HUES64 (cell line): ENCODE results near the gene PXDN.
"Not testable (repeated sequence)": the region's sequence is repeated elsewhere in the genome, so short reads cannot be mapped to it uniquely, and the experiment has no call there.

Source experiments
- H3K27ac ChIP-seq: 2 replicates; pipeline ENCODE4 v1.7.0; 2013; ENCODE audit warnings: low read depth, low read length, inconsistent platforms
- H3K27me3 ChIP-seq: 2 replicates; pipeline ENCODE4 v1.6.1; 2013; ENCODE audit warnings: mild to moderate bottlenecking, low read length; ENCODE audit not compliant: insufficient read depth
- H3K36me3 ChIP-seq: 2 replicates; pipeline ENCODE4 v1.6.1; 2013; ENCODE audit warnings: mild to moderate bottlenecking, low read length; ENCODE audit not compliant: insufficient read depth
- H3K4me1 ChIP-seq: 2 replicates; pipeline ENCODE4 v1.6.1; 2013; ENCODE audit warnings: mild to moderate bottlenecking, low read length, moderate library complexity; ENCODE audit not compliant: insufficient read depth
- H3K4me3 ChIP-seq: 2 replicates; pipeline ENCODE4 v1.5.1; 2013; ENCODE audit warnings: mild to moderate bottlenecking, low read length, moderate library complexity
- H3K9ac ChIP-seq: 2 replicates; pipeline ENCODE4 v1.6.1; 2013; ENCODE audit warnings: mild to moderate bottlenecking, low read depth, low read length
- H3K9me3 ChIP-seq: 2 replicates; pipeline ENCODE4 v1.6.1; 2013; ENCODE audit warnings: low read depth, low read length; ENCODE audit not compliant: insufficient read depth
- WGBS: fragments of 150-250, 120-280 bp; methylation state at CpG from one replicate; pipeline ENCODE4 v1.1.7; 2013; ENCODE audit warnings: missing lambda C conversion rate; 5-methylcytosine and 5-hydroxymethylcytosine counted together

Gene PXDN

DNA sequence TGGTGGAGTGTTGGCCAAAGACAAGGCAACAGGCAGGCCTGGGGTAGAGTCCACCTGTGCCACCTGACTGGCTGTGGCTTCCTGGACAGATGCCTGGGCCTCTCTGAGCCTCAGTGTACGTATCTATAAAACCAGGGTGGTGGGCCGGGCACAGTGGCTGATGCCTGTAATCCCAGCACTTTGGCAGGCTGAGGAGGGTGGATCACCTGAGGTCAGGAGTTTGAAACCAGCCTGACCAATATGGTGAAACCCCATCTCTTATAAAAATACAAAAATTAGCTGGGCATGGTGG, 28.4 kb downstream of the PXDN start:
- H3K27me3 ChIP-seq, H3K27ac ChIP-seq, H3K36me3 ChIP-seq, H3K9me3 ChIP-seq, H3K4me3 ChIP-seq, H3K9ac ChIP-seq: not testable (repeated sequence)
- WGBS = 99% methylated on average over 2 of the region's 2 CpGs
- H3K4me1 ChIP-seq = peaks cover 19% of the 10 kb centered on the region

DNA sequence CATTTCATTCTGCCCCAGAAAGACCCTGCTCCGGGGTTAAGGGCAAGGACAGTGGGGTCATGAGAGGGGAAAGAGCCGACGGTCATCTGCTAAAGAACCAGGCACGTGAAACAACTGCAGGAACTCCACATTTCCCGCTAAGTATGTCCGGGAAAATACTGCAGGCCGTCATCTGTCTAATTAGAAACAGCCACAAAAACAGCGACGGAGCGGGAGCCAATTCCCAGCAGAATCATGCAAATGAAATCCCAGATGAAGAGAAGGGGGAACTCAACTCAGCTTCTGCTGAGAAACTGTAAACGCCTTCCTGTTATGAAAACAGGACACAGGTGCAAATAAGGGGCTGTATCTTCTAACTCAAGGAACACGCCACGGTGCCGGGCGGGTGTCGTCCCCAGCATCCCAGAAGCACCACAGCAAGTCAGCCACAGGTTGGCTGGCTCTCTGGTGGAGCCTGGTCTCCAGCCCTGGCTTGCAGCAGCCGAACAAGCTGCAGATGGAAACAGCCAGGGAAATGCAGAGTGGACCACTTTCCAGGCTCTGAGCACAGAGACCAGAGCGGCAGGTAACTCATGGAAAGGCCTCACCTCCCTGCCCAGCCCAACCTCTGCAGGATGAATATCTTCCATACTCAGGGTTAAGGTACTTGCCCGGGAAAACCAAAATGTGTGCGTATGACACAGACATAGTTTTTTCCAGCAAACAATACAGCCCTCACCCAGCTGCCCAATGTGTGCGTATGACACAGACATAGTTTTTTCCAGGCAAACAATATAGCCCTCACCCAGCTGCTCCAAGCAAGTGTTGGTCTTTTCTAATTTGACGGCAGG, 28.9 kb downstream of the PXDN start:
- peaks cover 18% of the 10 kb centered on the region for H3K4me1 ChIP-seq
- 93% methylated on average over 22 of the region's 22 CpGs for WGBS
- H3K4me3 ChIP-seq = no peak overlapping the region
- no peak overlapping the region for H3K9ac ChIP-seq
- H3K27me3 ChIP-seq = no peaks in the 10 kb centered on the region
- no peak overlapping the region for H3K27ac ChIP-seq
- H3K36me3 ChIP-seq = no peaks in the 10 kb centered on the region
- H3K9me3 ChIP-seq = no peaks in the 10 kb centered on the region

DNA sequence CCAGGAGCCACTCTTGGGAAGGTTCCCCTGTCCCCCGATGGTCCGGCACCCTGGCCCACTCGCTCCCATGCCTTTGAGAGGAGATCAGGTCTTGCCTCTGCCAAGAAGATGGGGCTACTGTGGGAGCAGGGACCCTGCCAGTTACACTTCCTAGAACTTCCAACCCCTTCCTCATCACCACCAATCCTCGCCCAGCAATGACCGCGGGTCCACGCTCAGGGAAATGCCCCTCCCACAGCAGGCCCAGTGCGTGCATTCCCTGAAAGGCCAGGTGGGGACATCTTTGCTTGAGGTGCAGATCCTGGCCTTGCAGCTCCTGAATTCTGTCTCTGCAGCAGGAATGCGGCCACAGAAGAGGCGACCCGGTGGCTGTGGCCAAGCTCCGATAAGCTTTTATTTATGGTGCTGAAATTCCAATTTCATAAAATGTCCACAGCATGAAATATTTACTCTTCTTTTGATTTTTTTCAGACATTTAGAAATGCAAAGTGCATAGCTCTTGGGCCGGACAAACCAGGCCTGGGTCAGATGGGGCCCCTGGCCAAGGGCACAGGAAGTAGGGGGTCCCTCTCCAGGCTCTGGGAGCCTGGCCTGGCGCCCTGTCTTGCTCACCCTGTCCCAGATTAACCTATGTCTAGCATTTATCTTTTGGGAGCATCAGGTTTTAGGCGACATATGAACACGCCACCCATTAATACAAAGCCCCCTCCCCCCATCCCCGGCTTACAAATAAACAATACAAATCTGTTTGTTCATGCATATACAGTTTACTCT, 29.8 kb downstream of the PXDN start:
- Histone ChIP-seq H3K4me3 (no peak overlapping the region), H3K27me3 (peaks cover 8% of the 10 kb centered on the region; the same call in 1 of the 2 replicates), H3K27ac (no peak overlapping the region), H3K9me3 (no peaks in the 10 kb centered on the region), H3K4me1 (peaks cover 18% of the 10 kb centered on the region), H3K9ac (no peak overlapping the region), H3K36me3 (no peaks in the 10 kb centered on the region)
- 92% methylated on average over 17 of the region's 17 CpGs for WGBS

DNA sequence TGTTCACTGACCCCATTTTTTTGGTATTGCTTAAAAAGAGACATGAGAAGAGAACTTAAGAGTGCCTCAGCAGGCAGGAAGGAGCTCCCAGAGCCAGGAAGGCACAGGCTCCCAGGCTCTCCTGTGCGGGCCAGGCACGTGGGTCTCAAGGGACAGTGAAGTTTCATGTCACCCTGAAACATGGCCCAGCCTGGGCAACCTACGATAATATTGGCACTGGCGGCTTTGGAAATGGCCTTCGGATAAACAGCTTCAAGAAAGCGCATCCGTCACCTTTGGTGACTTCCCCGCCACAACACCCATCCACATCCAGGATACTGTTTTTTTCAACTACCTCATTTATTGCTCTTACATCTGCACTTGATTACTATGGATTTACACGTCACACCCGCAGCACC, 30.5 kb downstream of the PXDN start:
- H3K36me3 ChIP-seq = no peaks in the 10 kb centered on the region
- H3K27me3 ChIP-seq = peaks cover 9% of the 10 kb centered on the region; the same call in 1 of the 2 replicates
- H3K27ac ChIP-seq = no peak overlapping the region
- no peaks in the 10 kb centered on the region for H3K9me3 ChIP-seq
- H3K9ac ChIP-seq = no peak overlapping the region
- H3K4me1 ChIP-seq = peaks cover 21% of the 10 kb centered on the region
- WGBS = 96% methylated on average over 10 of the region's 10 CpGs
- H3K4me3 ChIP-seq = no peak overlapping the region

DNA sequence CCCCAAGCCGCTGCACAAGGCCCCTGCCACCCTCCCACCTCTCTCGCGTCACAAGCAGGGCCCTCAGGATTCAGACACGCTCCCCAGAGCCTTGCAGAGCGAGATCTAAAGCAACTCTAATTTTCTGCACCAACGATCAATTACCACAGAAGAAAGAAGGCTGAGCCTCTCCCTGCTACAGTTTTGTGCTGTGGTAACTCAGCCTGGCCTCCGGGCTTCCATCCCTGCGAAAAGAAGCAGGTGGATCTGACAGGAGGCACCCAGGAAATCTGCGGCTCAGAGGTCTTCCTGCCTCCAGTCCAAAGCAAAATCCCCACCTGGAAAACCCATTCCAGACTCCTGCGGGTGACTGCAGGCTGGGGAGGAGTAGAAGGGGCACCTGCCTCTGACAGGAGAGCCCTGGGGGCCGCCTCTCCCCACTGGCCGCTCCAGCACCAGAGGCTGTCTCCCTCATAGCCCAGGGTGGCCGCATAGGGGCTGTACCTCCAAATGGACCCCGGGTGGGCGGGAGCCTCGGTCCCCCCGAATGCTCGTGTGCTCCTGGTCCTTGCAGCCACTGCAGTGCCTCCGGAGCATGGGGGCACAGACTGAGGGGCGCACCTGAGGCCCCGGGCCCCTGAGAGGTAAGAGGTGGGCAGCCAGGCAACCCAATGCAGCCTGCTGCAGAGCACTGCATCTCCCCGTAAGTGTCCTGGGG, 31.0 kb downstream of the PXDN start:
- 92% methylated on average over 22 of the region's 22 CpGs for WGBS
- no peak overlapping the region for H3K27ac ChIP-seq
- H3K4me1 ChIP-seq = peaks cover 26% of the 10 kb centered on the region
- H3K36me3 ChIP-seq = no peaks in the 10 kb centered on the region
- H3K9ac ChIP-seq = no peak overlapping the region
- H3K9me3 ChIP-seq = no peaks in the 10 kb centered on the region
- peaks cover 9% of the 10 kb centered on the region; the same call in 1 of the 2 replicates for H3K27me3 ChIP-seq
- no peak overlapping the region for H3K4me3 ChIP-seq

DNA sequence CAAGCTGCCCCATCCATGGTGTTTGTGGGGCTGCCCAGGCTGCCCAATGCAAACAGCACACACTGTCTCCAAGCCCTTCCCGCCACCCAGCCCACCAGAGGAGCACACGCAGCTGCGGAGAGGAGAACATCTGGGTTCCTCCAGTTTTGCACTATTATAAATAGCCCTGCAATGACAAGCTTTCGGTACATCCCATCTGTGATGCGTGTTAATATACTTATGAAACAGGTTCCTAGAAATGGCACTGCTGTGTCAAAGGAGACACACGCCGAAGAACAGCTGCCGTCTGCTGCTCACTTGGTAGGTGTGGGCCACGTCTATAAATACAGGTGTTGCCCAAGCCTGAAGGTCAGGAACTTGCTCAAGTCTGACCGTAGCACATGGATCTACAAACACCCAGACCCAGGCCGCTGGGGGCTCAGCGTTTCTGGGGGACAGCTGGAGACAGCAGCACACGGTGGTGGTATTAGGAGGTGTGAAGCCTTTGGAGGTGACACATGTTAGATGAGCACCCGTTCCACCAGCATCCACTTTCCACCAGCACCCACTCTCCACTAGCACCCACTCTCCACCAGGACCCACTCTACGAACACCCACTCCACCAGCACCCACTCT, 34.3 kb downstream of the PXDN start:
- no peak overlapping the region for H3K4me3 ChIP-seq
- 96% methylated on average over 15 of the region's 15 CpGs for WGBS
- H3K27me3 ChIP-seq = peaks cover 11% of the 10 kb centered on the region; the same call in 1 of the 2 replicates
- no peaks in the 10 kb centered on the region for H3K9me3 ChIP-seq
- H3K36me3 ChIP-seq = no peaks in the 10 kb centered on the region
- no peak overlapping the region for H3K27ac ChIP-seq
- no peak overlapping the region for H3K9ac ChIP-seq
- peaks cover 22% of the 10 kb centered on the region for H3K4me1 ChIP-seq

DNA sequence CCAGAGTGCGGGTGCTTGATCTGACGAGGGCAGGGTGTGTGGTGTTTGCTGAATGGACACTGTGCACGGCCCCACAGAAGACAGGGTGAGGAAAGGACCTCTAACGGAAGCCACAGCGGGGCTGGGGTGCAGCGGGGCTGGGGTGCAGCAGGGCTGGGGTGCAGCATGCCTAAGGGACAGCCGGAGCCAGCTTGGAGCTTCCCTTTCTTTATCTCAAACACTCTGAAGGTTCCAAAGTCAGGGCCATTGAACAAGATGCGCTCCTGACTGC, 35.0 kb downstream of the PXDN start:
- H3K27me3 ChIP-seq = peaks cover 11% of the 10 kb centered on the region; the same call in 1 of the 2 replicates
- no peak overlapping the region for H3K4me3 ChIP-seq
- no peaks in the 10 kb centered on the region for H3K36me3 ChIP-seq
- WGBS = 84% methylated on average over 8 of the region's 8 CpGs
- H3K9ac ChIP-seq = no peak overlapping the region
- no peaks in the 10 kb centered on the region for H3K9me3 ChIP-seq
- H3K27ac ChIP-seq = no peak overlapping the region
- peaks cover 24% of the 10 kb centered on the region for H3K4me1 ChIP-seq

DNA sequence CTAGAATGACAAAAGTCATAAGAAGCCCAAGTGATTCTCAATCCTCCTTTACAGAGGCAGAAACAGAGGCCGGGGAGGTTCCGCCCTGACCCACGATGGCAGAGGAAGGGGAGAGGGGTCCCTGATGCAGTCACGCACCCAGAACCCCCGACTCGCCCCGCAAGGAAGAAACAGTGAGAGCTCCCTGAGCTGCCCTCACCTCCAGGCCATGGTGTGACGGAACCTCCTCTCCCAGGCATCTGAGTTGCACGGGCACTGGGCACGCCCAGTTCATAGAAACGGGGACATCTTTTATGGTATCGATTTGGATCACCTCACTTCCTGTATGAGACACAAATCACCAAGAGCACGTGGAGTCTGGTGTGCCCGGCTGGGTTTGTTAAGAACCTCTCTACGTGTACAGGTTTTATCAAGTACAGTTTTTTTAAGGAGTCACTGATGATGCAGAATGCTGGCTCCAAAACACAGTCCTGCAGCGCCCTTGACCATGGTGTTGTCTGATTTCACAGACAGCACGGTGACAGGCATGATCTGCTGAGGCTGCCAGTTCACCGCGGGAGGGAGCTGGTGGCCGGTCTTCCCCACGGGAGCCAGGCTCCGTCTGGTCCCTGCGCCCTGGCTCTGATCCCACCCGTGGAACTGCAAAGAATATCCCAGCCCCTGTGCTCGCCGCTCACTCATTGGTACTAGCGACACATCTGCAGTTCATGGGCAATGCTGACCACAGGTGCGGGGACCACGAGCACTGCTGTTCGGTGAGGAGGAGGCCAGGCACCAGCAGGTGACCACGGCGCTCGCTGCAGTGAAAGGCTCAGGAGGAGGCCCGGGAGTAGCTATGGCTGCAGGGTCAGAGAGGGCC, 35.6 kb downstream of the PXDN start:
- Histone ChIP-seq H3K4me3 (no peak overlapping the region; the same call in 1 of the 2 replicates), H3K9me3 (no peaks in the 10 kb centered on the region), H3K36me3 (no peaks in the 10 kb centered on the region), H3K4me1 (peaks cover 24% of the 10 kb centered on the region), H3K27ac (peak overlapping the region; percentile 63; the same call in 1 of the 2 replicates), H3K9ac (no peak overlapping the region), H3K27me3 (peaks cover 11% of the 10 kb centered on the region; the same call in 1 of the 2 replicates)
- WGBS = 67% methylated on average over 34 of the region's 34 CpGs

DNA sequence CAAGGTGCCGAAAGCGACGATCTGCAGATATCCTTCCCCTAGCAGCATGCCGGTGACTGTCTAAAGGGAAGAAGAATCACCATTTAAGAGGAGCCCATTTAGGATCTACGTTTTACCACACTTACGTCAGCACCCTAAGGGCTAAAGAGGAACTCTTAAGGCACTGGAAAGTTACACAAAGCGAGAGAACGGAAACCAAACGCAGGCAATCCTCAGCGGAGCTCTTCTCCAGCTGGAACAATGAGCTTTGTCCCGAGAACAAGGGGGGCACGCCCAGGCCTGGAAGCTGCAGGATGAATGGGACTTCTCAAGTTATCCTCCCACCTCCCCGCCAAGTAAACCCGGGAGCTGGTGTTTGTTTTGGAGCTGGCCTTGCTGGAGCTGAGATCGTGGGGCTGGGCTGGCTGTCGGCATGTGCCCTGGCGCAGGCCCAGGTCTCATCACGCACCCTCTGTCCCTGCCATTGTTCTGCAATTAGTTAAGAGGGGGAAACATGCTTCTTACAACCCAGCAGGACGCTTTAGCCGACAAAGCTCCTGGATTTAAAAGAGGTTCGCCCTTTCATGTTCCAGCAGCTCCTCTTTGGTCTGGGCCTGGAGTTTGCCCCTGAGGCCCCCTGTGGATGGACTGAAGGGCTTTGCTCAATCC, 36.4 kb downstream of the PXDN start:
- Histone ChIP-seq H3K9ac (peak overlapping the region; percentile 21; the same call in 1 of the 2 replicates), H3K9me3 (no peaks in the 10 kb centered on the region), H3K36me3 (no peaks in the 10 kb centered on the region), H3K27me3 (peaks cover 11% of the 10 kb centered on the region; the same call in 1 of the 2 replicates), H3K4me1 (peaks cover 24% of the 10 kb centered on the region), H3K4me3 (peak overlapping the region; percentile 11), H3K27ac (peak overlapping the region; percentile 63; the same call in 1 of the 2 replicates)
- 6% methylated on average over 21 of the region's 21 CpGs for WGBS
